Measurements from ENCODE around the gene ESRRB.
A peak's percentile ranks its signal among the peaks of the same experiment; 100 is the strongest.

The ESRRB gene

GRCh38 chr14:76472199-76472723 lies 96.3 kb downstream of the ESRRB start:
- TF ChIP-seq, protein P1, sequence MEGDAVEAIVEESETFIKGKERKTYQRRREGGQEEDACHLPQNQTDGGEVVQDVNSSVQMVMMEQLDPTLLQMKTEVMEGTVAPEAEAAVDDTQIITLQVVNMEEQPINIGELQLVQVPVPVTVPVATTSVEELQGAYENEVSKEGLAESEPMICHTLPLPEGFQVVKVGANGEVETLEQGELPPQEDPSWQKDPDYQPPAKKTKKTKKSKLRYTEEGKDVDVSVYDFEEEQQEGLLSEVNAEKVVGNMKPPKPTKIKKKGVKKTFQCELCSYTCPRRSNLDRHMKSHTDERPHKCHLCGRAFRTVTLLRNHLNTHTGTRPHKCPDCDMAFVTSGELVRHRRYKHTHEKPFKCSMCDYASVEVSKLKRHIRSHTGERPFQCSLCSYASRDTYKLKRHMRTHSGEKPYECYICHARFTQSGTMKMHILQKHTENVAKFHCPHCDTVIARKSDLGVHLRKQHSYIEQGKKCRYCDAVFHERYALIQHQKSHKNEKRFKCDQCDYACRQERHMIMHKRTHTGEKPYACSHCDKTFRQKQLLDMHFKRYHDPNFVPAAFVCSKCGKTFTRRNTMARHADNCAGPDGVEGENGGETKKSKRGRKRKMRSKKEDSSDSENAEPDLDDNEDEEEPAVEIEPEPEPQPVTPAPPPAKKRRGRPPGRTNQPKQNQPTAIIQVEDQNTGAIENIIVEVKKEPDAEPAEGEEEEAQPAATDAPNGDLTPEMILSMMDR (IDR thresholded peaks at IDR 0.05; ENCODE audit: insufficient read depth, low read depth, low read length, missing control alignments), result no peak
- DNase-seq (ENCODE audit: low read depth), result no peak
- H3K4me3 ChIP-seq (ENCODE audit: low read depth, low read length), result no peak overlapping the region

DNA sequence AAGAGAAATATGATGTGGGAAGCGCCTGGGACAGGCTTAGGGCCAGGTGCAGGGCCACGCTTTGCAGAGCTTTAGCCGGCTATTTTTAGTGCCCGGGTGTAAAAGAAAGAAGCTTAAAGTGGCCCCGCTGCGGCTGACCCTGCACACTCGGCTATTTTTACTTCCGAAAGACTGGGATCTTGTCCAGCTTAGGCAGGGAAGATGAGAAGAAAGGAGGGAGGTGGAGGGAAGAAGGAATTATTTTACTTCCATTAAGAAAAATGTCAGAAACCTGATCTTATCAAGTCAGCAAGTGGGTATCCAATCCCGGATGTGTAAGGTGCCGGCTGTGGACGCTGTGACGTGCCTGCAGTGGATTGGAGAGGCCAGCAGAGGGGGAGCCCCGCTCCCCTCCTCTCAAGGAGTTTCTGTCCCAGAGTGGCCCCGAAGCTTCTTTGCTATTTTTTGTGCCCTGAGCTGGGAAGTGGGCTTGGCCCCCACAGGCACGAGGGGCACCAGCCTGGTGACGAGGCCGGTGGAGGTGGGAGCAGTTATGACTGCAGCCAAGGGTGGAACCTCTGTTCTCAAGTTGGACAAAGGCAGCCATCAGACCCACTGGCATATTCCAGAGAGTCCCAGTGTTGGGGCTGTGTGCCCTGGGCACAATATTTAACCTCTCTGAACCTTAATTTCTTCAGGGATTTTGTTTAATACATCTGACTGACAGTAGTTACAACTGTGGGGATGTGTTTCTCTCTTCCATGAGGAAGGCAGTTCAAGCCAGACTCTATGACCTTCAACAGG lies 97.7 kb downstream of the ESRRB start:
- TF ChIP-seq, protein P1 (IDR thresholded peaks at IDR 0.05; ENCODE audit: insufficient read depth, low read depth, low read length, missing control alignments), result peak; percentile 15
- H3K4me3 ChIP-seq (ENCODE audit: low read depth, low read length), result no peak overlapping the region
- peak; percentile 50 for DNase-seq (ENCODE audit: low read depth)

DNA sequence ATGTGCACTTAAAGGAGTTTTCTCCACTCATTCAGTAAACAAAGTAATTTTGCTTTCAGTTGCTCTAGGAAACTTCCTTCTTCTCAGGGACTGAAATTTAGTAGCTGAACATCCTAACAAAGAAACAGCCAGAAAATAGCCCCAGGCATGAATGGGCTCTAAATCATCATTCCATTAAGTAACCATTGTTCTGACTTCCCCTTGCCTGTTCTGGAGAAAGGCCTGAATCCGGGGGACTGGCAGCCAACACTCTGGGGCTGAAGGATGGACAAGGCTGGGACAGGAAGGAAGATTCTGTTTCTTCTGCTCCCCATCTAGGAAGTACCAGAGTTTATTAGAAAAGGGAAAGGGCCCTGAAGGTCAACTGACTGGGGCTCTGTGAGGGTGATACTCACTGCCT lies 104.5 kb downstream of the ESRRB start:
- TF ChIP-seq, protein P1 (IDR thresholded peaks at IDR 0.05; ENCODE audit: insufficient read depth, low read depth, low read length, missing control alignments), result no peak
- DNase-seq (ENCODE audit: low read depth), result no peak
- no peak overlapping the region for H3K4me3 ChIP-seq (ENCODE audit: low read depth, low read length)

DNA sequence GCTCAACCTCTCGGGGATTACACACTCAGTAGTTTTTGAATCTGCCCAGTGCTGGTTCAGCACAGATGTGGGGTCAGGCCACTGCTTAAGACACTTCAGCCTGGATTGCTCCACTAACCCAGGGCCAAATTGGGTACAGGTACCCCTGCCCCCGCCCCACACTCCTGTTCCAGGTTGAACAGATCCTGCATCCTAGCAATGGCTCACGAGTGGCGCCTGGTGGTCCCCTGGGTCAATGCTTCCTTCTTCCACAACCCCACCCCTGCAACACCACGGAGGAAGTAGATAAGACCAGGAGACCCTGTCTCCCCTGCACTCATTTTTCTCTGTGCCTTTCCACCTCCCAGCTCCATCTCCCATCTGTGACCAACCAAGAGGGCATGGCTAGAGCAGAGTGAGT lies 108.4 kb downstream of the ESRRB start:
- H3K4me3 ChIP-seq (ENCODE audit: low read depth, low read length), result no peak overlapping the region
- no peak for DNase-seq (ENCODE audit: low read depth)
- TF ChIP-seq, protein P1 (IDR thresholded peaks at IDR 0.05; ENCODE audit: insufficient read depth, low read depth, low read length, missing control alignments), result peak; percentile 21

GRCh38 chr14:76486251-76486743 lies 110.4 kb downstream of the ESRRB start:
- TF ChIP-seq, protein P1 (IDR thresholded peaks at IDR 0.05; ENCODE audit: insufficient read depth, low read depth, low read length, missing control alignments), result no peak
- DNase-seq (ENCODE audit: low read depth), result peak; percentile 33
- no peak overlapping the region for H3K4me3 ChIP-seq (ENCODE audit: low read depth, low read length)

DNA sequence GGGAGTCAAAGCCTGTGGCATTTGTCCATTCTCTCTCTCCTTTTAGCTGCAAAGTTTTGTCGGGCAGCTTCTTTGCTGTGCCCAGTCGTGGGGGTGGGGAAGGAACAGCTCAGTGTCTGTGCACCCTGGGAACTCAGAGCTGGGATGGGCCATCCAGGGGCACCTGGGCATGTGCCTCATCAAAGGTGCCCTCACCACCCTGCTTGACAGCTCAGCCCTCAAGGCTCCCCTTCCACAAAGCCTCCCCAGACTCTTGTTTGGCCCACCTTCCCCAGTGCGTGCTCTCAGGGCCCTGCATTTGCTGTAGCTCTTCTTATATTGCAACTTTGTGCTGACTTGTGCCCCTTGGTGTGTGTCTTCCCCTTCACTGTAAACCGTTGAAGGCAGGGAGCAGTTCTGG lies 112.6 kb downstream of the ESRRB start:
- DNase-seq (ENCODE audit: low read depth), result no peak
- TF ChIP-seq, protein P1 (IDR thresholded peaks at IDR 0.05; ENCODE audit: insufficient read depth, low read depth, low read length, missing control alignments), result no peak
- H3K4me3 ChIP-seq (ENCODE audit: low read depth, low read length), result no peak overlapping the region
